Activated naive CD4-positive, alpha-beta T cell treated with anti-CD3 and anti-CD28 coated beads for 36 hours (primary cell): ENCODE data around the gene TNFRSF1B. TPM values are rescaled to one million over a fixed set of nuclear protein-coding genes. Genes with fewer than 3 reads are reported as not detected.

Experiments used
- CTCF ChIA-PET: fragments of 350-600 bp; sonication (Branson Sonifier 250); formaldehyde crosslinking; loops from one replicate; lab custom pipeline; 2021; ENCODE audit warnings: antibody characterized with exemption; lab: Charles Lee
- DNase-seq: peaks from one replicate; pipeline ENCODE4 v3.0.0-alpha.2; 2020
- H3K27ac Mint-ChIP-seq: one replicate; pipeline ENCODE4 v1.8.0; 2021; ENCODE audit warnings: mild to moderate bottlenecking, mixed read lengths
- H3K27me3 Mint-ChIP-seq: one replicate; pipeline ENCODE4 v1.8.0; 2021; ENCODE audit warnings: low read depth, mixed read lengths
- H3K36me3 Mint-ChIP-seq: one replicate; pipeline ENCODE4 v1.8.0; 2021; ENCODE audit warnings: low read depth, mixed read lengths
- H3K4me1 Mint-ChIP-seq: one replicate; pipeline ENCODE4 v1.8.0; 2021; ENCODE audit warnings: low read depth, mixed read lengths
- H3K4me3 Mint-ChIP-seq: one replicate; pipeline ENCODE4 v1.8.0; 2021; ENCODE audit warnings: mild to moderate bottlenecking, moderate library complexity, mixed read lengths
- H3K9me3 Mint-ChIP-seq: one replicate; pipeline ENCODE4 v1.8.0; 2021; ENCODE audit warnings: mixed read lengths
- intact Hi-C: fragments of 100-400 bp; cut with micrococcal nuclease; formaldehyde crosslinking; loops from one replicate; pipeline ENCODE4 v1.15.1; 2023
- total RNA-seq, 2 experiments: library from RNA; stranded (reverse); gene quantifications; one replicate each; pipeline ENCODE4 v1.2.3, GENCODE V29; 2021

TNFRSF1B gene
- total RNA-seq: 10 to 100 TPM; 69.4 to 75.7 TPM

- no peaks in the 10 kb centered on the region for H3K27me3 Mint-ChIP-seq
- peaks cover 5% of the 10 kb centered on the region for H3K9me3 Mint-ChIP-seq
- intact Hi-C loops: loop anchor here (1.0 kb wide), 1 partner anchor 11 kb away; no protein-coding TSS in a partner anchor
- peak within 1 kb of the TSS; percentile 97 for H3K27ac Mint-ChIP-seq
- H3K4me1 Mint-ChIP-seq: peaks cover 66% of the 10 kb centered on the region
- peak within 1 kb of the TSS; percentile 99 for H3K4me3 Mint-ChIP-seq
- peaks cover 31% of the 10 kb centered on the region for H3K36me3 Mint-ChIP-seq
- CTCF ChIA-PET: interaction anchor here (2.6 to 2.9 kb wide), 2 partner anchors 41 to 42 kb away, joined by 12 to 21 read pairs; no protein-coding TSS in a partner anchor
- peak; percentile 66 for DNase-seq
These were observed at the start of gene TNFRSF1B for GRCh38 chr1:12166834-12167492. TSS of gene TNFRSF1B (plus strand) at chr1:12166991. CDS start at chr1:12167092, 101 bp downstream.

- DNase-seq: no peak
- Mint-ChIP-seq H3K27ac (no peak overlapping the region), H3K27me3 (no peaks in the 10 kb centered on the region), H3K4me1 (peaks cover 23% of the 10 kb centered on the region), H3K36me3 (peaks cover 4% of the 10 kb centered on the region), H3K9me3 (no peaks in the 10 kb centered on the region), H3K4me3 (no peak overlapping the region)
- CTCF ChIA-PET: interaction anchor here (1.3 to 11.8 kb wide), 7 partner anchors 10 to 154 kb away, joined by 3 to 301 read pairs (median 4); no protein-coding TSS in a partner anchor
- intact Hi-C loops: loop anchor here (10.0 kb wide), 1 partner anchor 533 kb away; no protein-coding TSS in a partner anchor
These were observed 45.4 kb upstream of the TNFRSF1B start for GRCh38 chr1:12121212-12122003.

- no peaks in the 10 kb centered on the region for H3K9me3 Mint-ChIP-seq
- peaks cover 4% of the 10 kb centered on the region for H3K36me3 Mint-ChIP-seq
- CTCF ChIA-PET: interaction anchor here (0.8 to 11.8 kb wide), 11 partner anchors 21 to 152 kb away, joined by 3 to 301 read pairs (median 5); no protein-coding TSS in a partner anchor
- no peak overlapping the region for H3K4me3 Mint-ChIP-seq
- DNase-seq: no peak
- H3K4me1 Mint-ChIP-seq: peaks cover 40% of the 10 kb centered on the region
- intact Hi-C loops: loop anchor here (10.0 kb wide), 1 partner anchor 532 kb away; no protein-coding TSS in a partner anchor
- H3K27me3 Mint-ChIP-seq: no peaks in the 10 kb centered on the region
- H3K27ac Mint-ChIP-seq: no peak overlapping the region
These were observed 43.6 kb upstream of the TNFRSF1B start for GRCh38 chr1:12123172-12123571.

GRCh38 chr1:12124693-12125421 lies 41.9 kb upstream of the TNFRSF1B start:
- no peak overlapping the region for H3K4me3 Mint-ChIP-seq
- CTCF ChIA-PET: interaction anchor here (0.7 to 11.8 kb wide), 55 partner anchors 9 to 534 kb away, joined by 3 to 301 read pairs (median 5); partner anchors contain the start of gene VPS13D

GRCh38 chr1:12125422-12126355 lies 41.1 kb upstream of the TNFRSF1B start:
- no peaks in the 10 kb centered on the region for H3K9me3 Mint-ChIP-seq
- no peaks in the 10 kb centered on the region for H3K36me3 Mint-ChIP-seq
- no peak overlapping the region for H3K27ac Mint-ChIP-seq
- intact Hi-C loops: loop anchor here (1.0 to 10.0 kb wide), 4 partner anchors 31 to 529 kb away; no protein-coding TSS in a partner anchor
- no peak overlapping the region for H3K4me3 Mint-ChIP-seq
- DNase-seq: no peak
- H3K27me3 Mint-ChIP-seq: no peaks in the 10 kb centered on the region
- H3K4me1 Mint-ChIP-seq: peaks cover 44% of the 10 kb centered on the region
- CTCF ChIA-PET: interaction anchor here (0.6 to 11.8 kb wide), 45 partner anchors 8 to 533 kb away, joined by 3 to 301 read pairs (median 6); partner anchors contain the start of gene VPS13D

More at GRCh38 chr1:12124693-12125421, 41.9 kb upstream of the TNFRSF1B start:
- H3K36me3 Mint-ChIP-seq: no peaks in the 10 kb centered on the region
- H3K9me3 Mint-ChIP-seq: no peaks in the 10 kb centered on the region
- intact Hi-C loops: loop anchor here (1.0 to 10.0 kb wide), 3 partner anchors 84 to 530 kb away; no protein-coding TSS in a partner anchor
- H3K27me3 Mint-ChIP-seq: no peaks in the 10 kb centered on the region
- no peak overlapping the region for H3K27ac Mint-ChIP-seq
- peak; percentile 88 for DNase-seq
- H3K4me1 Mint-ChIP-seq: peaks cover 44% of the 10 kb centered on the region

- H3K4me3 Mint-ChIP-seq: no peak overlapping the region
- intact Hi-C loops: loop anchor here (1.0 to 10.0 kb wide), 4 partner anchors 30 to 528 kb away; no protein-coding TSS in a partner anchor
- H3K36me3 Mint-ChIP-seq: no peaks in the 10 kb centered on the region
- CTCF ChIA-PET: interaction anchor here (0.6 to 11.8 kb wide), 9 partner anchors 12 to 118 kb away, joined by 3 to 301 read pairs (median 15); no protein-coding TSS in a partner anchor
- H3K27me3 Mint-ChIP-seq: no peaks in the 10 kb centered on the region
- DNase-seq: no peak
- peaks cover 40% of the 10 kb centered on the region for H3K4me1 Mint-ChIP-seq
- peak overlapping the region; percentile 81 for H3K27ac Mint-ChIP-seq
- H3K9me3 Mint-ChIP-seq: no peaks in the 10 kb centered on the region
These were observed 40.0 kb upstream of the TNFRSF1B start for GRCh38 chr1:12126781-12127180.

- CTCF ChIA-PET: interaction anchor here (0.7 to 11.8 kb wide), 5 partner anchors 17 to 117 kb away, joined by 4 to 301 read pairs (median 33); no protein-coding TSS in a partner anchor
- intact Hi-C loops: loop anchor here (1.0 to 10.0 kb wide), 4 partner anchors 29 to 527 kb away; no protein-coding TSS in a partner anchor
- no peaks in the 10 kb centered on the region for H3K9me3 Mint-ChIP-seq
- peaks cover 46% of the 10 kb centered on the region for H3K4me1 Mint-ChIP-seq
- peak; percentile 70 for DNase-seq
- peak overlapping the region; percentile 81 for H3K27ac Mint-ChIP-seq
- H3K36me3 Mint-ChIP-seq: no peaks in the 10 kb centered on the region
- no peak overlapping the region for H3K4me3 Mint-ChIP-seq
- H3K27me3 Mint-ChIP-seq: no peaks in the 10 kb centered on the region
These were observed 39.5 kb upstream of the TNFRSF1B start for GRCh38 chr1:12127206-12127810.

GRCh38 chr1:12128120-12128519 lies 38.7 kb upstream of the TNFRSF1B start:
- no peaks in the 10 kb centered on the region for H3K9me3 Mint-ChIP-seq
- DNase-seq: no peak
- H3K4me1 Mint-ChIP-seq: peaks cover 54% of the 10 kb centered on the region
- no peaks in the 10 kb centered on the region for H3K27me3 Mint-ChIP-seq
- H3K4me3 Mint-ChIP-seq: no peak overlapping the region
- H3K27ac Mint-ChIP-seq: peak overlapping the region; percentile 81
- no peaks in the 10 kb centered on the region for H3K36me3 Mint-ChIP-seq
- intact Hi-C loops: loop anchor here (10.0 kb wide), 1 partner anchor 527 kb away; no protein-coding TSS in a partner anchor
- CTCF ChIA-PET: interaction anchor here (0.7 to 11.8 kb wide), 3 partner anchors 17 to 77 kb away, joined by 4 to 301 read pairs (median 21); no protein-coding TSS in a partner anchor

GRCh38 chr1:12129624-12130023 lies 37.2 kb upstream of the TNFRSF1B start:
- H3K27ac Mint-ChIP-seq: no peak overlapping the region
- H3K4me3 Mint-ChIP-seq: no peak overlapping the region
- H3K4me1 Mint-ChIP-seq: peaks cover 56% of the 10 kb centered on the region
- no peaks in the 10 kb centered on the region for H3K9me3 Mint-ChIP-seq
- H3K36me3 Mint-ChIP-seq: no peaks in the 10 kb centered on the region
- intact Hi-C loops: loop anchor here (10.0 kb wide), 1 partner anchor 525 kb away; no protein-coding TSS in a partner anchor
- no peak for DNase-seq
- CTCF ChIA-PET: no interaction called here
- H3K27me3 Mint-ChIP-seq: no peaks in the 10 kb centered on the region

- CTCF ChIA-PET: no interaction called here
- Mint-ChIP-seq H3K27ac (no peak overlapping the region), H3K4me3 (no peak overlapping the region), H3K4me1 (peaks cover 47% of the 10 kb centered on the region), H3K36me3 (no peaks in the 10 kb centered on the region), H3K9me3 (no peaks in the 10 kb centered on the region), H3K27me3 (no peaks in the 10 kb centered on the region)
- no peak for DNase-seq
- intact Hi-C loops: no loop called here
These were observed 36.2 kb upstream of the TNFRSF1B start for GRCh38 chr1:12130466-12131130.
